ENCODE results near the gene DRC7. TPM values are rescaled to one million over a fixed set of nuclear protein-coding genes. Genes with fewer than 3 reads are reported as not detected.

The DRC7 gene
- total RNA-seq, 2 donors from 2014 or later: not detected

DNA sequence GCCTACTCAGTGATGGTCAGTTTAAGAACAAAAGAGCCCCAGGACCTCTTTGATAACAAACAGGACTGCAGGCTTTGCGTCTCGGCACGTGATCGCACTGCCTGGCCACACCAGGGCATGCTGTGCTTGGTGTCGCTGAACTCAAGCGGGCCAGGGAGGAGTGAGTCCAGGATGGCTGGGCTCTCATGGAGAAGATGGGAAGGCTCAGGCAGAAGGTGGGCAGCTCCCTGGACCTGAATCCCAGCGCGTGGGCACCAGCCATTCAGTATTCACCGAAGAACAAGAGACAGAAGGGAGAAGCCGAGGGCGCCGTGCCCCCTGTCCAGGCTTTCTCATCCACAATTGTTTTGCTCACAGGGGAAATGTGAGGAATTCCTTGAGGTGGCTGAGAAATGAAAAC, 52.9 kb downstream of the DRC7 start:
- Histone ChIP-seq H3K27me3 (no peaks in the 10 kb centered on the region), H3K36me3 (peaks cover 16% of the 10 kb centered on the region), H3K4me1 (no peaks in the 10 kb centered on the region), H3K9me3 (no peaks in the 10 kb centered on the region), H3K27ac (no peak overlapping the region), H3K4me3 (no peak overlapping the region)
- no peak for DNase-seq (ENCODE audit: low spot score)
- TF ChIP-seq, protein P1, sequence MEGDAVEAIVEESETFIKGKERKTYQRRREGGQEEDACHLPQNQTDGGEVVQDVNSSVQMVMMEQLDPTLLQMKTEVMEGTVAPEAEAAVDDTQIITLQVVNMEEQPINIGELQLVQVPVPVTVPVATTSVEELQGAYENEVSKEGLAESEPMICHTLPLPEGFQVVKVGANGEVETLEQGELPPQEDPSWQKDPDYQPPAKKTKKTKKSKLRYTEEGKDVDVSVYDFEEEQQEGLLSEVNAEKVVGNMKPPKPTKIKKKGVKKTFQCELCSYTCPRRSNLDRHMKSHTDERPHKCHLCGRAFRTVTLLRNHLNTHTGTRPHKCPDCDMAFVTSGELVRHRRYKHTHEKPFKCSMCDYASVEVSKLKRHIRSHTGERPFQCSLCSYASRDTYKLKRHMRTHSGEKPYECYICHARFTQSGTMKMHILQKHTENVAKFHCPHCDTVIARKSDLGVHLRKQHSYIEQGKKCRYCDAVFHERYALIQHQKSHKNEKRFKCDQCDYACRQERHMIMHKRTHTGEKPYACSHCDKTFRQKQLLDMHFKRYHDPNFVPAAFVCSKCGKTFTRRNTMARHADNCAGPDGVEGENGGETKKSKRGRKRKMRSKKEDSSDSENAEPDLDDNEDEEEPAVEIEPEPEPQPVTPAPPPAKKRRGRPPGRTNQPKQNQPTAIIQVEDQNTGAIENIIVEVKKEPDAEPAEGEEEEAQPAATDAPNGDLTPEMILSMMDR (IDR thresholded peaks at IDR 0.05): no peak

DNA sequence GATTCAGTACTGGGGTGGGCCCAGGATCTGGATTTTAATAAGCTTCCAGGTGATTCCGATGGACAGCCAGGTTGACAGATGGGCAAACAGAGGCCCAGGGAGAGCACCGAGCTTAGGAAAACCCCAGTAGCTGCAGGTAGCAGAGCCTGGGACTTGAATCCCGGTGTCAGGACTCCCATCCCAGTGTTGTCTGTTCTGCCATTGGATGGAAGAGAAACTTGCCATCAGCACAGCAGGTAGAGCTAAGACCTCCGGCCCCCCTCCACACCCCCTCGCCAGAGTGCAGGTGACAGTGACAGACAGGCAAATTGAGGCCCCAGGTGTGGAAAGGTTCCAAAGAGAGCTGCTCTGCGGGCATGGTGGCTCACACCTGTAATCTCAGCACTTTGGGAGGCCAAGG, 53.4 kb downstream of the DRC7 start:
- Histone ChIP-seq H3K27me3 (no peaks in the 10 kb centered on the region), H3K36me3 (peaks cover 16% of the 10 kb centered on the region), H3K4me3 (no peak overlapping the region), H3K9me3 (no peaks in the 10 kb centered on the region), H3K4me1 (no peaks in the 10 kb centered on the region), H3K27ac (no peak overlapping the region)
- no peak for DNase-seq (ENCODE audit: low spot score)
- TF ChIP-seq, protein P1 (IDR thresholded peaks at IDR 0.05): no peak

DNA sequence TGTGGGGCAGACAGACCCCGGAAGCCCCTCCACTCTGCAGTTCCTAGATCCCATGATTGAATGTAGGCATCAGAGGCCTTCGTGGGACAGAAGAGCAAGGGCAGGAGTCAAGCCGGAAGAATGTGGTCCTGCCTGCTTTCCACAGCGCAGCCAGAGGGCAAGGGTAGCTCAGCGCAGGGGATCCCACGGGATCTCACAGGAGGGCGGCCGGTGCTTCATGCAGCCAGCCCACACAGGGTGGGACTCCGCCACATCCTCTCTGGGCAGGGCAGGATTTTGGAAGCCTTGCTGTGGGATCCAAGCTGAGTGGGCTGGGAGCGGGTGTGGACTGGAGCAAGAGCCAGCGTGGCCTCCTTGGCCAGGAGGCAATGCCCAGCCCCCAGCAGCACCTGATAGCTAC, 54.0 kb downstream of the DRC7 start:
- no peaks in the 10 kb centered on the region for H3K9me3 ChIP-seq
- no peaks in the 10 kb centered on the region for H3K4me1 ChIP-seq
- TF ChIP-seq, protein P1 (IDR thresholded peaks at IDR 0.05): no peak
- H3K27ac ChIP-seq: no peak overlapping the region
- H3K36me3 ChIP-seq: peaks cover 16% of the 10 kb centered on the region
- no peaks in the 10 kb centered on the region for H3K27me3 ChIP-seq
- no peak overlapping the region for H3K4me3 ChIP-seq
- no peak for DNase-seq (ENCODE audit: low spot score)

DNA sequence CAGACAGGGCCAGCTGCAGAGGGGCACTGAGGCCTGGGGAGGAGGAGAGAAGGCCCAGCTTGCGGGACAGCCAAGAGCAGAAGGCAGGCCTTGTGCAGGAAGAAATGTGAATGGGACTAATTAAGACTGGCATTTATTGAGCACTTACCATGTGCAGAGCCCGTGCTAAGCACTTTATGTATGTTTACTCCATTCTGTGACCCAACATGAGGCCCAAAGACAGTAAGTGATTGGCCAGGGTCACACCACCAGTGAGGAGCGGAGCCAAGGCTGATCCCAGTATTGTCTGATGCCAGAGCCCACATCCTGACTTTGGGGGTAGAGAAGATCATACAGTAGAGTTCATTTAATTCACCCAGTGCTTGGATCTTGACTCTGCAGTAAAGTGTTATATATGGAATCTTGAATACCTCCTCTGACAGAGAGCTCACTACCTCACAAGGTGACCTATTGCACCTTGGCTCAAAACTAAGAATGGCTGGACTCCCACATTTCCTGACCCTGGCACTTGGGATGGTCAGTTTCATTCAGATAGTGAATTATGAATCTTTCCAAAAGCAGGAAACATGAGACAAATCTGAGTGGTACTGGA, 54.6 kb downstream of the DRC7 start:
- Histone ChIP-seq H3K9me3 (no peaks in the 10 kb centered on the region), H3K27ac (no peak overlapping the region), H3K4me1 (no peaks in the 10 kb centered on the region), H3K36me3 (peaks cover 16% of the 10 kb centered on the region), H3K4me3 (no peak overlapping the region), H3K27me3 (no peaks in the 10 kb centered on the region)
- DNase-seq (ENCODE audit: low spot score): no peak
- TF ChIP-seq, protein P1 (IDR thresholded peaks at IDR 0.05): no peak

DNA sequence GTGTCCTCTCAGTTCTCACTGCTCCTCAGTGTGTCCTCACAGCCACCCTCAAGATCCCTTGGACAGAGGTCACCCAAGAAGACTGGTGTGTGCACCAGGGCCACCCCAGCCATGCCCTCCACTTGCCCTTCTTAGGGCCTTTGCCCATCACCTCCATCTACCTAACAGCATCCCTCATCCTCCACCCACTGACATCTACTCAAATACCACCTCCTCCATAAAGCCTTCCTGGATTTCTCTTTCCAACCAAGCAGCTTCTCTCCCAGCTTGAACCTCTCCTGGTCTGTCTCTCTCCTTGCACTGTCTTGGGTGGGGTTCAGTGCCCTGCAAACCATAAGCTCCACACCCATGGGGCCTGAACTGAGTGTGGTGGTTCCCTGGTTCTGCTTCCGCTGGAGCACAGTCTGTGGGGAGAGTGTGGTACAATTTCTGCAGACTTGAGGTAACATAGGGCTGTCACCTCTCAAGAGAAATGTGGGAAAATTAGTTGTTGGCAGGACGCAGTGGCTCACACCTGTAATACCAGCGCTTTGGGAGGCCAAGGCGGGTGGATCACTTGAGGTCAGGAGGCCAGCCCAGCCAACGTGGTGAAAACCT, 55.3 kb downstream of the DRC7 start:
- Histone ChIP-seq H3K4me3 (no peak overlapping the region), H3K27me3 (no peaks in the 10 kb centered on the region), H3K4me1 (no peaks in the 10 kb centered on the region), H3K36me3 (peaks cover 16% of the 10 kb centered on the region), H3K27ac (no peak overlapping the region), H3K9me3 (no peaks in the 10 kb centered on the region)
- DNase-seq (ENCODE audit: low spot score): no peak
- TF ChIP-seq, protein P1 (IDR thresholded peaks at IDR 0.05): no peak
